K562 (cell line): Measurements from ENCODE around the gene CACNG7. TPM values are rescaled to one million over a fixed set of nuclear protein-coding genes. Genes with fewer than 3 reads are reported as not detected.

Source experiments
- BDP1 ChIP-seq: IDR thresholded peaks from 3 replicates; pipeline ENCODE4 v1.6.1; 2011; ENCODE audit not compliant: insufficient read length, insufficient read depth
- EP300 ChIP-seq: IDR thresholded peaks from 2 replicates; pipeline ENCODE4 v1.6.1; 2012; ENCODE audit warnings: low read length, improper control_type of control experiment
- ETV6 ChIP-seq, 3 experiments: fragments of 150-350 bp in 1 of 3; sonication (generic) in 1 of 3; formaldehyde crosslinking in 1 of 3; IDR thresholded peaks; 2 replicates each; pipeline versions ENCODE4 v1.6.1 to v1.8.0; 2014 to 2022; ENCODE audit warnings: borderline replicate concordance in 2 of 3, low read depth in 2 of 3, antibody characterized with exemption in 1 of 3, low read length in 1 of 3, mild to moderate bottlenecking in 1 of 3, missing genetic modification reagents in 1 of 3
- GATAD2B ChIP-seq: fragments of 450-650 bp; IDR thresholded peaks from 2 replicates; pipeline ENCODE4 v1.6.1; 2017; ENCODE audit warnings: mild to moderate bottlenecking, borderline replicate concordance
- HDAC3 ChIP-seq: fragments of 450-650 bp; IDR thresholded peaks from 2 replicates; pipeline ENCODE4 v1.6.1; 2018; ENCODE audit warnings: borderline replicate concordance, mild to moderate bottlenecking, moderate library complexity; ENCODE audit not compliant: partially characterized antibody
- MTA3 ChIP-seq: fragments of 450-650 bp; formaldehyde crosslinking; IDR thresholded peaks from 2 replicates; pipeline ENCODE4 v1.6.1; 2017; ENCODE audit warnings: mild to moderate bottlenecking, borderline replicate concordance
- RBBP5 ChIP-seq: fragments of 200-600 bp; sonication (generic); IDR thresholded peaks from 2 replicates; pipeline ENCODE4 v1.6.1; 2012; ENCODE audit warnings: borderline replicate concordance, mild to moderate bottlenecking, low read length, control low read depth, inconsistent platforms; ENCODE audit not compliant: insufficient read depth, poor library complexity, severe bottlenecking
- ZNF766 ChIP-seq: fragments of 200-800 bp; sonication (Bioruptor generic); conservative IDR thresholded peaks from 2 replicates; pipeline ENCODE4 v1.6.1; 2016; ENCODE audit warnings: missing genetic modification characterization, missing compliant biosample characterization
- polyA plus RNA-seq, 8 experiments: library from polyadenylated mRNA; depleted of rRNA in 4 of 8; stranded (reverse) in 5 of 8; unstranded in 3 of 8; fragments of >200 nt; fragmentation: Nextera tagmentation in 2 of 8; fragmentation: Illumina TruSeq in 1 of 8; extraction: Ambion mirVana in 2 of 8; extraction: Trizol in 1 of 8; gene quantifications; 2 replicates each; pipeline versions ENCODE4 v1.2.1 to v1.2.3, GENCODE V29; 2011 to 2014; ENCODE audit warnings: inconsistent platforms in 1 of 8, missing spikeins in 1 of 8
- total RNA-seq, 7 experiments: library from RNA; depleted of rRNA in 6 of 7; stranded (reverse); fragments of >200 nt in 6 of 7; fragmentation: Illumina TruSeq in 2 of 7; extraction: Trizol in 2 of 7; gene quantifications; 2 replicates each; pipeline versions ENCODE4 v1.2.1 to v1.2.3, GENCODE V29; 2011 to 2021; ENCODE audit warnings: low replicate concordance in 1 of 7
- TF ChIP-seq, protein P1 (sequence below): fragments of 250-450 bp; sonication (Bioruptor Pico); IDR thresholded peaks from 2 replicates; pipeline ENCODE4 v1.8.0; 2022; ENCODE audit warnings: inconsistent platforms
- TF ChIP-seq, protein P2 (sequence below): fragments of 250-450 bp; sonication (Bioruptor Pico); IDR thresholded peaks from 2 replicates; pipeline ENCODE4 v1.8.0; 2021; ENCODE audit warnings: borderline replicate concordance, mild to moderate bottlenecking, moderate library complexity; ENCODE audit not compliant: poor library complexity, severe bottlenecking
- TF ChIP-seq, protein P3 (sequence below): sonication (generic); formaldehyde crosslinking; IDR thresholded peaks from 2 replicates; pipeline ENCODE4 v1.8.1; 2023; ENCODE audit warnings: mild to moderate bottlenecking, missing genetic modification reagents
- TF ChIP-seq, protein P4 (sequence below): fragments of 250-450 bp; sonication (Bioruptor Pico); IDR thresholded peaks from 2 replicates; pipeline ENCODE4 v1.4.0; 2020
- TF ChIP-seq, protein P5 (sequence below), 2 experiments: fragments of 450-650 bp in 1 of 2; sonication (generic) in 1 of 2; formaldehyde crosslinking; conservative IDR thresholded peaks; 2 replicates each; pipeline versions ENCODE4 v1.4.0 to v1.8.1; 2020 to 2022; ENCODE audit warnings: mild to moderate bottlenecking in 1 of 2, missing genetic modification reagents in 1 of 2

CACNG7 gene
- total and polyA plus RNA-seq, 9 of the 15 experiments (the other 6 are each of a cell fraction or from before 2014, with no cell fraction given): not detected

DNA sequence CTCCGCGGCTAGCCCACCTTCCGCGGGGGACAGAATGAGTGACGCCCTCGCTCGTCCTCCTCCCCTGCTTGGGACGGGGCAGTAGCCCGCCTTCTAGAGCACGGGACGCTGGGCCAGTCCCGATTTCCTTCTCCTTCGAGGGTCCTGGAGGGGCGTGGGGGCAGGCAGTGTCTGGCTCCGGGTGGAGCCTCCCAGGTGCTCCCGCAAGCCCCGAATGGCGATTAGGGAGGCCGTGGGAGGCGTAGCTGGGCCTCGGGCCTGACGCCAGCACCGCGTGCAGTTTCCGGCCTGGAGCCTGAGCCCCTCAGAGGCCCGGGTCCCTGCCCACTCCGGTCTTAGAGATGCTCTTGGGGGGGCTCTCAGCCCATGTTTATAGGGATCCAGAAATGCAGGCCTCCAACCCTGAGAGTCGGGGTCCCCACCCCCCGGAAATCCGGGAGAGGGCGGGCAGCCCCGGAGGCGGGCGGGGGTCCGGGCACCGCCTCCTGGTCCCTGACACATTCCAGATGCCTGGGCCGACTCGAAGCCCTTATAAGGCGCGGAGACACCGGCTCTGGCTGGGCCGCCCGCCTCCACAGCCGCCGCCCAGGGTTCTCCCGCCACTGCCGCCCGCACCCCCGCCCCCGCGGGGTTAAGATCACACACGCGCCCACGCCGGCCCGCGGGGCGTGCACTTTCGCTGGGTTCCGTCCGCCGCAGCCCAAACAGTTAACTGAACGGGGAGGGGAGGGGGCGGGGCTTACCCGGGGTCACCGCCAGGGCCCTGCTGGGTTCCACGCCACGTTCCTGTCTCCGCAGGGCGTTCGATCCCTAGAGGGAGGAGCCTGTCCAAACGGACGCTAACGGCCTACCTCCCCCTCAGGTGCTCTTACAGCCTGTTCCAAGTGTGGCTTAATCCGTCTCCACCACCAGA, 39.9 kb upstream of the CACNG7 start (continued):
- TF ChIP-seq, protein P1, sequence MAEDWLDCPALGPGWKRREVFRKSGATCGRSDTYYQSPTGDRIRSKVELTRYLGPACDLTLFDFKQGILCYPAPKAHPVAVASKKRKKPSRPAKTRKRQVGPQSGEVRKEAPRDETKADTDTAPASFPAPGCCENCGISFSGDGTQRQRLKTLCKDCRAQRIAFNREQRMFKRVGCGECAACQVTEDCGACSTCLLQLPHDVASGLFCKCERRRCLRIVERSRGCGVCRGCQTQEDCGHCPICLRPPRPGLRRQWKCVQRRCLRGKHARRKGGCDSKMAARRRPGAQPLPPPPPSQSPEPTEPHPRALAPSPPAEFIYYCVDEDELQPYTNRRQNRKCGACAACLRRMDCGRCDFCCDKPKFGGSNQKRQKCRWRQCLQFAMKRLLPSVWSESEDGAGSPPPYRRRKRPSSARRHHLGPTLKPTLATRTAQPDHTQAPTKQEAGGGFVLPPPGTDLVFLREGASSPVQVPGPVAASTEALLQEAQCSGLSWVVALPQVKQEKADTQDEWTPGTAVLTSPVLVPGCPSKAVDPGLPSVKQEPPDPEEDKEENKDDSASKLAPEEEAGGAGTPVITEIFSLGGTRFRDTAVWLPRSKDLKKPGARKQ (CRISPR knock-in tag): no peak
- TF ChIP-seq, protein P2, sequence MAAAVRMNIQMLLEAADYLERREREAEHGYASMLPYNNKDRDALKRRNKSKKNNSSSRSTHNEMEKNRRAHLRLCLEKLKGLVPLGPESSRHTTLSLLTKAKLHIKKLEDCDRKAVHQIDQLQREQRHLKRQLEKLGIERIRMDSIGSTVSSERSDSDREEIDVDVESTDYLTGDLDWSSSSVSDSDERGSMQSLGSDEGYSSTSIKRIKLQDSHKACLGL (CRISPR knock-in tag): no peak
- peak; percentile 32 for TF ChIP-seq RBBP5
- peak; percentile 84 for TF ChIP-seq EP300
- peak; percentile 74 for TF ChIP-seq HDAC3
- TF ChIP-seq ETV6 (IDR thresholded peaks at IDR 0.05; ENCODE audit: borderline replicate concordance in 1 of 2, low read depth in 2 of 2, low read length in 1 of 2): peak in 1 of 2 experiments; percentile 44; a peak in 1 of 4 replicates
- TF ChIP-seq ETV6 (CRISPR knock-in tag; IDR thresholded peaks at IDR 0.05; ENCODE audit: borderline replicate concordance): no peak
- TF ChIP-seq, protein P3, sequence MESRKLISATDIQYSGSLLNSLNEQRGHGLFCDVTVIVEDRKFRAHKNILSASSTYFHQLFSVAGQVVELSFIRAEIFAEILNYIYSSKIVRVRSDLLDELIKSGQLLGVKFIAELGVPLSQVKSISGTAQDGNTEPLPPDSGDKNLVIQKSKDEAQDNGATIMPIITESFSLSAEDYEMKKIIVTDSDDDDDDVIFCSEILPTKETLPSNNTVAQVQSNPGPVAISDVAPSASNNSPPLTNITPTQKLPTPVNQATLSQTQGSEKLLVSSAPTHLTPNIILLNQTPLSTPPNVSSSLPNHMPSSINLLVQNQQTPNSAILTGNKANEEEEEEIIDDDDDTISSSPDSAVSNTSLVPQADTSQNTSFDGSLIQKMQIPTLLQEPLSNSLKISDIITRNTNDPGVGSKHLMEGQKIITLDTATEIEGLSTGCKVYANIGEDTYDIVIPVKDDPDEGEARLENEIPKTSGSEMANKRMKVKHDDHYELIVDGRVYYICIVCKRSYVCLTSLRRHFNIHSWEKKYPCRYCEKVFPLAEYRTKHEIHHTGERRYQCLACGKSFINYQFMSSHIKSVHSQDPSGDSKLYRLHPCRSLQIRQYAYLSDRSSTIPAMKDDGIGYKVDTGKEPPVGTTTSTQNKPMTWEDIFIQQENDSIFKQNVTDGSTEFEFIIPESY: 0 out of 2 replicates have a peak, but pooled peaks have one; percentile 22
- TF ChIP-seq, protein P4, sequence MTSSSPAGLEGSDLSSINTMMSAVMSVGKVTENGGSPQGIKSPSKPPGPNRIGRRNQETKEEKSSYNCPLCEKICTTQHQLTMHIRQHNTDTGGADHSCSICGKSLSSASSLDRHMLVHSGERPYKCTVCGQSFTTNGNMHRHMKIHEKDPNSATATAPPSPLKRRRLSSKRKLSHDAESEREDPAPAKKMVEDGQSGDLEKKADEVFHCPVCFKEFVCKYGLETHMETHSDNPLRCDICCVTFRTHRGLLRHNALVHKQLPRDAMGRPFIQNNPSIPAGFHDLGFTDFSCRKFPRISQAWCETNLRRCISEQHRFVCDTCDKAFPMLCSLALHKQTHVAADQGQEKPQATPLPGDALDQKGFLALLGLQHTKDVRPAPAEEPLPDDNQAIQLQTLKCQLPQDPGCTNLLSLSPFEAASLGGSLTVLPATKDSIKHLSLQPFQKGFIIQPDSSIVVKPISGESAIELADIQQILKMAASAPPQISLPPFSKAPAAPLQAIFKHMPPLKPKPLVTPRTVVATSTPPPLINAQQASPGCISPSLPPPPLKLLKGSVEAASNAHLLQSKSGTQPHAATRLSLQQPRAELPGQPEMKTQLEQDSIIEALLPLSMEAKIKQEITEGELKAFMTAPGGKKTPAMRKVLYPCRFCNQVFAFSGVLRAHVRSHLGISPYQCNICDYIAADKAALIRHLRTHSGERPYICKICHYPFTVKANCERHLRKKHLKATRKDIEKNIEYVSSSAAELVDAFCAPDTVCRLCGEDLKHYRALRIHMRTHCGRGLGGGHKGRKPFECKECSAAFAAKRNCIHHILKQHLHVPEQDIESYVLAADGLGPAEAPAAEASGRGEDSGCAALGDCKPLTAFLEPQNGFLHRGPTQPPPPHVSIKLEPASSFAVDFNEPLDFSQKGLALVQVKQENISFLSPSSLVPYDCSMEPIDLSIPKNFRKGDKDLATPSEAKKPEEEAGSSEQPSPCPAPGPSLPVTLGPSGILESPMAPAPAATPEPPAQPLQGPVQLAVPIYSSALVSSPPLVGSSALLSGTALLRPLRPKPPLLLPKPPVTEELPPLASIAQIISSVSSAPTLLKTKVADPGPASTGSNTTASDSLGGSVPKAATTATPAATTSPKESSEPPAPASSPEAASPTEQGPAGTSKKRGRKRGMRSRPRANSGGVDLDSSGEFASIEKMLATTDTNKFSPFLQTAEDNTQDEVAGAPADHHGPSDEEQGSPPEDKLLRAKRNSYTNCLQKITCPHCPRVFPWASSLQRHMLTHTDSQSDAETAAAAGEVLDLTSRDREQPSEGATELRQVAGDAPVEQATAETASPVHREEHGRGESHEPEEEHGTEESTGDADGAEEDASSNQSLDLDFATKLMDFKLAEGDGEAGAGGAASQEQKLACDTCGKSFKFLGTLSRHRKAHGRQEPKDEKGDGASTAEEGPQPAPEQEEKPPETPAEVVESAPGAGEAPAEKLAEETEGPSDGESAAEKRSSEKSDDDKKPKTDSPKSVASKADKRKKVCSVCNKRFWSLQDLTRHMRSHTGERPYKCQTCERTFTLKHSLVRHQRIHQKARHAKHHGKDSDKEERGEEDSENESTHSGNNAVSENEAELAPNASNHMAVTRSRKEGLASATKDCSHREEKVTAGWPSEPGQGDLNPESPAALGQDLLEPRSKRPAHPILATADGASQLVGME (CRISPR knock-in tag): 0 out of 2 replicates have a peak, but pooled peaks have one; percentile 14
- TF ChIP-seq, protein P5, sequence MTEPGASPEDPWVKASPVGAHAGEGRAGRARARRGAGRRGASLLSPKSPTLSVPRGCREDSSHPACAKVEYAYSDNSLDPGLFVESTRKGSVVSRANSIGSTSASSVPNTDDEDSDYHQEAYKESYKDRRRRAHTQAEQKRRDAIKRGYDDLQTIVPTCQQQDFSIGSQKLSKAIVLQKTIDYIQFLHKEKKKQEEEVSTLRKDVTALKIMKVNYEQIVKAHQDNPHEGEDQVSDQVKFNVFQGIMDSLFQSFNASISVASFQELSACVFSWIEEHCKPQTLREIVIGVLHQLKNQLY (CRISPR knock-in tag; conservative IDR thresholded peaks at IDR 0.05): no peak
- no peak for TF ChIP-seq BDP1
- TF ChIP-seq ZNF766 (CRISPR knock-in tag): no peak
- TF ChIP-seq GATAD2B: peak; percentile 90; the same call in 1 of the 2 replicates
- no peak for TF ChIP-seq MTA3
